Upper lobe of left lung (tissue), 6 donors: Measurements from ENCODE around the gene LYRM1. TPM values are rescaled to one million over a fixed set of nuclear protein-coding genes. Genes with fewer than 3 reads are reported as not detected.

ENCODE experiments used
- ATAC-seq, 2 donors: fragments of 200-7000 bp; cut with Tn5 transposase; one replicate each; pipeline ENCODE4 v1.9.1; 2022; ENCODE audit warnings: mild to moderate bottlenecking in 2 of 2, moderate library complexity in 2 of 2; ENCODE audit not compliant: low FRiP score in 2 of 2
- DNase-seq, 2 donors: peaks; one replicate each; pipeline ENCODE4 v3.0.0-alpha.2; 2019 to 2020
- H3K27ac ChIP-seq, 4 donors: fragments of 200-600 bp; sonication (generic); one replicate each; pipeline ENCODE4 v1.5.1; 2016 to 2019
- H3K27me3 ChIP-seq, 4 donors: fragments of 200-600 bp; sonication (generic); one replicate each; pipeline ENCODE4 v1.5.1; 2017 to 2019
- H3K36me3 ChIP-seq, 4 donors: fragments of 200-600 bp; sonication (generic); one replicate each; pipeline ENCODE4 v1.5.1; 2016 to 2019
- H3K4me1 ChIP-seq, 4 donors: fragments of 200-600 bp; sonication (generic); one replicate each; pipeline ENCODE4 v1.5.1; 2018 to 2019
- H3K4me3 ChIP-seq, 4 donors: fragments of 200-600 bp; sonication (generic); one replicate each; pipeline ENCODE4 v1.5.1; 2017 to 2019; ENCODE audit warnings: mild to moderate bottlenecking in 2 of 4, moderate library complexity in 1 of 4
- H3K9me3 ChIP-seq, 4 donors: fragments of 200-600 bp; sonication (generic); one replicate each; pipeline ENCODE4 v1.5.1; 2018 to 2019
- CTCF ChIP-seq, 6 experiments: fragments of 450-650 bp in 4 of 6; fragments of 200-600 bp in 2 of 6; sonication (generic) in 2 of 6; IDR thresholded peaks; one replicate each; pipeline ENCODE4 v1.5.1; 2016 to 2019; ENCODE audit warnings: antibody characterized with exemption in 6 of 6
- EP300 ChIP-seq, 4 donors: sonication (generic); formaldehyde crosslinking; IDR thresholded peaks; one replicate each; pipeline ENCODE4 v1.5.1; 2017; ENCODE audit warnings: antibody characterized with exemption in 4 of 4, control low read depth in 2 of 4
- POLR2A ChIP-seq, 4 donors: fragments of 450-650 bp; IDR thresholded peaks; one replicate each; pipeline ENCODE4 v1.5.1; 2016 to 2017; ENCODE audit warnings: antibody characterized with exemption in 4 of 4, mild to moderate bottlenecking in 2 of 4
- POLR2AphosphoS5 ChIP-seq, 2 donors: sonication (generic); formaldehyde crosslinking; IDR thresholded peaks; one replicate each; pipeline ENCODE4 v1.5.1; 2017; ENCODE audit warnings: antibody characterized with exemption in 2 of 2
- WGBS, 2 donors: methylation state at CpG; one replicate each; pipeline ENCODE4 v1.1.5; 2017 to 2018; 5-methylcytosine and 5-hydroxymethylcytosine counted together
- total RNA-seq, 6 donors: library from RNA; depleted of rRNA in 4 of 6; stranded (reverse); fragments of >200 nt in 4 of 6; gene quantifications; one replicate each; pipeline versions ENCODE4 v1.1.0 to v1.2.1, GENCODE V29; 2016 to 2021
- donor health status: DM: no; HTN: no; CAD: no; lungs with moderate emphysema.
- donor health status: DM: no; HTN: yes; CAD: no; lungs with severe emphysema.

LYRM1 gene
- total RNA-seq, 6 donors from 2014 or later = 6.8 to 34.4 (median 22.3) TPM

GRCh38 chr16:20889625-20890275, 10.8 kb upstream of the LYRM1 start:
- no peaks in the 10 kb centered on the region for H3K9me3 ChIP-seq
- H3K27me3 ChIP-seq = no peaks in the 10 kb centered on the region
- H3K4me1 ChIP-seq = peaks cover 3 to 32% (median 21%) of the 10 kb centered on the region in 4 donors
- ATAC-seq (peak; percentile 14 to 71), DNase-seq (peak in 1 of 2 donors; percentile 30)
- H3K36me3 ChIP-seq = peaks cover 0 to 29% (median 4%) of the 10 kb centered on the region in 4 donors
- 83 to 85% methylated on average over 4 of the region's 4 CpGs for WGBS, 2 donors
- no peak for TF ChIP-seq EP300 (IDR thresholded peaks at IDR 0.05)
- TF ChIP-seq POLR2A (IDR thresholded peaks at IDR 0.05) = no peak
- TF ChIP-seq CTCF (IDR thresholded peaks at IDR 0.05) = no peak
- TF ChIP-seq POLR2AphosphoS5 (IDR thresholded peaks at IDR 0.05) = no peak
- no peak overlapping the region for H3K4me3 ChIP-seq
- H3K27ac ChIP-seq = peak overlapping the region in 1 of 4 donors; percentile 59

- no peak overlapping the region for H3K4me3 ChIP-seq
- H3K4me1 ChIP-seq = peaks cover 15 to 41% (median 36%) of the 10 kb centered on the region in 4 donors
- TF ChIP-seq POLR2AphosphoS5 (IDR thresholded peaks at IDR 0.05) (no peak), POLR2A (IDR thresholded peaks at IDR 0.05) (no peak), EP300 (IDR thresholded peaks at IDR 0.05) (no peak), CTCF (IDR thresholded peaks at IDR 0.05) (no peak)
- no peak overlapping the region for H3K27ac ChIP-seq
- ATAC-seq = no peak
- peaks cover 0 to 48% (median 4%) of the 10 kb centered on the region in 4 donors for H3K36me3 ChIP-seq
- no peaks in the 10 kb centered on the region for H3K9me3 ChIP-seq
- DNase-seq = no peak
- 86 to 97% methylated on average over 2 of the region's 2 CpGs for whole genome bisulfite sequencing, 2 donors
- no peaks in the 10 kb centered on the region for H3K27me3 ChIP-seq
These were observed 6.2 kb upstream of the LYRM1 start for GRCh38 chr16:20894388-20894787.

- Histone ChIP-seq H3K36me3 (peaks cover 0 to 35% (median 0%) of the 10 kb centered on the region in 4 donors), H3K4me1 (peaks cover 21 to 40% (median 30%) of the 10 kb centered on the region in 4 donors), H3K27me3 (no peaks in the 10 kb centered on the region), H3K27ac (peak overlapping the region in 1 of 4 donors; percentile 15), H3K9me3 (no peaks in the 10 kb centered on the region), H3K4me3 (peak overlapping the region in 1 of 4 donors; percentile 91)
- DNase-seq (no peak), ATAC-seq (no peak)
- TF ChIP-seq EP300 (IDR thresholded peaks at IDR 0.05) (no peak), CTCF (IDR thresholded peaks at IDR 0.05) (no peak), POLR2AphosphoS5 (IDR thresholded peaks at IDR 0.05) (no peak), POLR2A (IDR thresholded peaks at IDR 0.05) (no peak)
- 70 to 86% methylated on average over 4 of the region's 4 CpGs for WGBS, 2 donors
These were observed 3.2 kb upstream of the LYRM1 start for GRCh38 chr16:20897253-20897897.

- H3K27me3 ChIP-seq = no peaks in the 10 kb centered on the region
- H3K4me1 ChIP-seq = peaks cover 25 to 46% (median 32%) of the 10 kb centered on the region in 4 donors
- peaks cover 0 to 33% (median 0%) of the 10 kb centered on the region in 4 donors for H3K36me3 ChIP-seq
- WGBS, 2 donors = 69 to 73% methylated on average over 3 of the region's 3 CpGs
- ATAC-seq (no peak), DNase-seq (no peak)
- peak overlapping the region in 1 of 4 donors; percentile 21 for H3K27ac ChIP-seq
- no peaks in the 10 kb centered on the region for H3K9me3 ChIP-seq
- peak overlapping the region in 1 of 4 donors; percentile 91 for H3K4me3 ChIP-seq
- TF ChIP-seq POLR2A (IDR thresholded peaks at IDR 0.05) (no peak), EP300 (IDR thresholded peaks at IDR 0.05) (no peak)
These were observed 2.6 kb upstream of the LYRM1 start for GRCh38 chr16:20897922-20898321.

GRCh38 chr16:20899071-20899470, 1.5 kb upstream of the LYRM1 start:
- Histone ChIP-seq H3K4me3 (peak overlapping the region in 3 of 4 donors; percentile 53 to 91 (median 85)), H3K27me3 (no peaks in the 10 kb centered on the region), H3K27ac (peak overlapping the region; percentile 95 to 99 (median 97)), H3K4me1 (peaks cover 37 to 56% (median 43%) of the 10 kb centered on the region in 4 donors), H3K9me3 (no peaks in the 10 kb centered on the region), H3K36me3 (peaks cover 0 to 25% (median 0%) of the 10 kb centered on the region in 4 donors)
- no peak for ATAC-seq
- DNase-seq = no peak
- 27% methylated on average over 5 of the region's 5 CpGs for WGBS, 2 donors
- TF ChIP-seq EP300 (IDR thresholded peaks at IDR 0.05) (no peak), POLR2AphosphoS5 (IDR thresholded peaks at IDR 0.05) (no peak), CTCF (IDR thresholded peaks at IDR 0.05) (no peak), POLR2A (IDR thresholded peaks at IDR 0.05) (no peak)
